CD4-positive, alpha-beta T cell treated with Interferon gamma for 1 hour (primary cell): ENCODE data around the gene SYT11.
A peak's percentile ranks its signal among the peaks of the same experiment; 100 is the strongest.
"Not testable (repeated sequence)": the region's sequence is repeated elsewhere in the genome, so short reads cannot be mapped to it uniquely, and the experiment has no call there.

Experiments used
- DNase-seq: peaks from one replicate; pipeline ENCODE4 v3.0.0-alpha.2; 2020

Gene SYT11

DNA sequence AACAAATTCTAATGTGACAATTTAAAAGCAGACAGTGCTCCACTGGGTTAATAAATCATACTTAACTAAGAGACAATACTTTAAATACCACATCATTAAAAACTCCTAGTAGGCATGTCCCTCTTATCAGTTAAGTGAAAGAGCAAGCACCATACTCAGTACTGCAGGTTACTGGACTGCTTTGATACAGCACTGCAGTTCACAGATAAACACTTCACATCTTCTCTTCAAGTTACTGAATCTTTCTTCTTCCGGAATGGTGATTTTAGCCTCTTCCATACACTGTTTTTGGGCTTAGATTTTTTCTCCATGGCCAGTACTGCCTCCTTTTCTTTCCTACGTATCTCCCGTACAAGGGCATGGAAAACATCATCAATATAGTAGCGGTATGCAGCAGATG is 40.8 kb downstream of the SYT11 start:
- no peak for DNase-seq

DNA sequence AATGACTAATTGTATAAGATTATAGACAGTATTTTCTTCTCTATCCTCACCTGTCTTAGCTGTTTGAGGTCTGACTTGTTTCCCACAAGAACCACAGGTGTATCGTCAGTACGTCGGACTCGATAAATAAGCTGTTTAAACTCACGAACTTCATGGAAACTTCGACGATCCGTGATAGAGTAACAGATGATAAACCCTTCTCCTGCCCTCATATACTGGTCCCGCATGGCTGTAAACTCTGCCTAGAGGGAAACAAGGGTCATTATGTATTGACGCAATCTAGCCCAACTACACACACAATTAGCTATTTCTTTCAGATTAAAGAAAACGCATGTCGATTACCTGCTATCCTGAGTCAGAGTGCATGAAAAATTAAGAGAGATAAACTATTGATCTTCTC is 44.9 kb downstream of the SYT11 start:
- DNase-seq, result no peak

DNA sequence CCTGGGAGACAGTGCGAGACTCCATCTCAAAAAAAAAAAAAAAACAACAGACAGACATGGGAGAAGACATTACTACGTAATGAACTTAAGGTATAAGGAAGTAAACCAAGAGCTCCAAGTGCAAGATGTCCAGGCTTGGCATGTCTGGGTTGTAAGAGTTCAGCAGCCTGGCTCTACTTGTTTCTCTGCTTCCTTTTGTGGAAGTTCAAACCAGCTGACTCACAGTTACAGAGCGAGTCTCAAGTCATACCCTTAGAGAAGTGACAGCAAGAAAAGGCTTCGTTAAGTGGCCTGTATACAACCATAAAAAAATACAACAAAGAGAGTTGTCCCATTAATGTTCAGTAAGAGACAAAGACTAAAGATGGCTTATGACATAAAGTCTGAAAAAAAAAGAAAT is 50.5 kb downstream of the SYT11 start:
- DNase-seq, result peak; percentile 43

DNA sequence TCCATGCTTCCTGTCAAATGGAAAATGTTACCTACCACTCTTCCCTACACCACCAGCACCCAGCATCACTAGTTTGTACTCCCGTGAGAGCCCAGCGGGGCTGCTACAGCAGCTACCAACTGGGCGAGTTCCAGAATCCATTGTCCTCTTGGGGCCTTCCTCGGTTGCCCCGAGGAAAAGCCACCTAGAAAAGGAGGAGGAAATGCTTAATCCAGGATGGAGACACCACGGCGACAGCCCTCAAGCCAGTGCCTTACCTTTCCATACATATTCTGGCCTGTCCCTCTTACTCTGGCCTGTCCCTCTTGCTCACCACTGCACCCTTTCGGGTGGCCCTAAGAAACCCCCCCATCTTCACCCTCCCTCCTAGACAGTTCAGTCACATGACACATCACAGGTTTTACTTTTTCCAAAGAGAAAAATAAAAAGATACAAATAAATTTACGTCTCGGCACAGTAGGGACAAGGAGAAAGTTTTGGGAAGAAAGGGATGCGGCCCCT is 51.3 kb downstream of the SYT11 start:
- DNase-seq, result peak; percentile 23

- DNase-seq, result peak; percentile 86
These were observed 52.0 kb downstream of the SYT11 start, which contains the start of gene RIT1 for GRCh38 chr1:155911156-155912055. TSS of gene RIT1 (minus strand) at chr1:155911349. CDS start at chr1:155910761, 588 bp downstream.

- no peak for DNase-seq
These were observed 52.7 kb downstream of the SYT11 start for GRCh38 chr1:155912056-155912536.

DNA sequence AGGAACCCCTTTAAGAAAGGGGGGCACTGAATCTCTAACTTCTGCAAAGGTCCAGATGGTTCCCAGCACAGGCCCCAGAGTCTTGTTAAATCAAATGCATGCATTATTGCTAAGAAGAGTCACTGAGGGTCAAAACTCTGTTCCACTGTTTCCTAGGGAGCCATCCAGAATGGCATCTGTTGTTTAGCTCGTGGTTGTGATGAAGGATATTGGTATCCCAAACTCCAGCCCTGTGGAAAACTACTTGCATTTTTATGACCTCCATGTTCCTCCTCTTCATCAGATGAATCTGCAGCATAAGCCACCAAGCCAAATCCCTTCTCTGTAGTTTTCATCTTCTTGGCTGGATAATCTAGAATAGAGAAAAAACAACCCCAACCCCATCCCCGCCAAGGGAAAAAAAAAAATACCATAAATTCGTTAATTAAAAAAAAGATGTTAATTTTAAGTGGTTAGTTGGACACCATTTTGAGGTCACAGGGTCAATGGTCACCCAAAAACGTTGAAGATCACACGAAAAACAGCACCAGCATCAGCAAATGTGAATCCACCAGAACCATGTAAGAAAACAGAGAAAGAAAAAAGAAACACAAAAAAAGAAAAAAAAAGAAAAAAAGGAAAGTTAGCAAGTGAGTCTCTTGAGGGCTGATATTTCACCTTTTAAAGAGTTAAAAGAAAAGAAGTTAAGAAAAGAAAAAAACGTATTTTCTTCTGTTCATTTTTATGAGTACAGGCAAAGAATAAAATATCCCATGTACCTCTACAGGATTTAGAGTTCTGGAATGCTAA is 54.8 kb downstream of the SYT11 start:
- no peak for DNase-seq

DNA sequence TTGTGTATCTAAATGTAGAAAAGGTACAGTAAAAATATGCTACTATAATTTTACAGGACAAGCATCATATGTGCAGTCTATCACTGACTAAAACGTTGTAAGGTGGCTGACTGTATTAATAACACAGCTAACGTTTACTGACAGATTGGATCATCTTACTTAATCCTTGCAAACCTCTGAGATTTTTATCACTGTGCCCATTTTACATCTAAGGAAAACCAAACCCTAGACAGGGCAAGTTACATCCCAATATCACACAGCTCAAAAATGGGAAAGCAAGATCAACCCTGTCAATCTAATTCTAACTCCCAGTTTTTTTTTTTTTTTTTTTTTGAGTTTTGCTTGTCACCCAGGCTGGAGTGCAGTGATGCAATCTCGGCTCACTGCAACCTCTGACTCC is 59.3 kb downstream of the SYT11 start:
- DNase-seq, result no peak

DNA sequence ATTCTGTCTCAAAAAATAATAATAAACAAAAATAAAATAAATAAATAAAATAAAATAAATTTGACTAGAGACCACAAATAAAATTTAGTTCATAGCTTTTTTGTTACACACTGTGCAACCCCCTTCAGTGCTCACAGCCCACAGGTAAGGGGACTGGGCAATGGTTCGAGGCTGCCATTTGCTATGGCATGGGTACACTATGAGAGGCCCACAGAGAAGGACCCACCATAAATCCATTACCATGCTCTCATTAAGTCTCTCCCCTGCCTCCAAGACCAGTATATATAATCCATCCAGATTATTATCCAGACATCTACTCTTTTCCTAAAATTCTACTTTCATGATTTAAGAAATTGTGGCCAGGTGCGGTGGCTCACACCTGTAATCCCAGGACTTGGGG is 60.4 kb downstream of the SYT11 start:
- no peak for DNase-seq

DNA sequence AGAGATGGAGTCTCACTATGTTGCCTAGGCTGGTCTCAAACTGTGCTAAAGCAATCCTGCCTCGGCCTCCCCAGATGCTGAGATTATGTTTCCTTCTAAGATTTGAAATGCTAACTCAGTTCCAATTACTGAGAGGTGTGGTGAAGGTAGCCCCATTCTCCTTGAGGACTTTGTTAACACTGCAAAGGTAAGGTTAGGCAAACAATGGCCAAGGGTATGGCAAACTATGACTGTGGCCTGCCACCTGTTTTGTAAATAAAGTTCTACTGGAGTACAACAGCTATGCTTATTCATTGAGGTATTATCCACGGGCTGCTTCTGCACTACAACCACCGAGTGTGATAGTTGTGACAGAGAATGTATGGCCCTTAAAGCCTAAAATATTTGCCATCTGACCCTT is 61.4 kb downstream of the SYT11 start:
- DNase-seq, result no peak

DNA sequence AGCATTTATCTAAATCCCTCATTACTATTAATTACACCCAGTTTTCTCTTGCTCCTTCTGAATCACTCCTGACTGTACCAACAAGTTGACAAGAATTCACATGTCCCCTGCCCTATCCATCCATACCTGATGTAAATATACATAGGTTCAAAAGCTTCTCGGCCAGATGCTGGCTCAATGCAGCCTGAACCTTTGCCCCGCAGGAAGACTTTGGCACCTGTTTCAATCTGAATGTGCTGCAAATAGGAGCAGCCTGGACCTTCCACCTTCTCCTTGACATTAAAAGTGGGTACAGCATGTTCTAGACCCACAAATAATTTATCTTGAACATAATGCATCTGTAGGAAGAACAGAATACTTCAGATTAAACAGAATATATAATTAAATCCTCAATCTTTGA is 66.1 kb downstream of the SYT11 start:
- no peak for DNase-seq

DNA sequence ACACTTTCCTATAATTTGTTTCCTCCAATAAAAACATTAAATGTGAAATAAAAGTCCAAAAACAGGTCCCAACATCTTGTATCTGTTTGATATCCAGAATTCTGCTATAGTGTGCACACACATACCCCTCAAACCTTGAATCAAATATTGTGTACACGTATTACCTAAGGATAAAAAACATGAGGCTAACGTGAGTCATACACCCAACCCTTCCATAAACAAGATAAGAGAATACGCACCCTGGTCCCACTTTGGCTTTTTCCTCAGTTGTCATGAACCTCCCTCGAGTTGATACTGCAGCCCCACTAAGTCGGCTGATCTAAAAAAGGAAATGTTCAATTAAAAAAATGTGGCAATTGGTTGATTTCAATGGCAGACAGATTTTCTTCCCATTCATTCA is 69.7 kb downstream of the SYT11 start:
- DNase-seq, result no peak

GRCh38 chr1:155930725-155931124 is 71.4 kb downstream of the SYT11 start:
- not testable (repeated sequence) for DNase-seq

- DNase-seq, result no peak
These were observed 72.1 kb downstream of the SYT11 start for GRCh38 chr1:155931332-155932038.

DNA sequence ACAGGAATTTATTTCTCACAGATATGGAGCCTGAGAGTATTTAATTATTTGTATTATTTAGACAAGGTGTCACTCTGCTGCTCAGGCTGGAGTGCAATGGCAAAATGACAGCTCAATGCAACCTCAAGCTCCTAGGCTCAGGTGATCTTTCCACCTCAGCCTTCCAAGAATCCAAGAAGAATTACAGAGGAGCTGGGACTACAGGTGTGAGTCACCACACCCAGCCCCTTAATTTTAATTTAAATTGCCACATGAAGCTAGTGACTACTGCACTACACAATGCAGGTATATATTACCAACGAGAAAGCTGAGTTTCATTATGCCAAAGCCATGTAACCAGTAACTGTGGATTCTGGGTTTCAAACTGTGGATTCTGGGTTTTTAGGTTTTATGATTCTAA is 72.7 kb downstream of the SYT11 start:
- no peak for DNase-seq

- DNase-seq, result no peak
These were observed 73.1 kb downstream of the SYT11 start for GRCh38 chr1:155932487-155932886.

DNA sequence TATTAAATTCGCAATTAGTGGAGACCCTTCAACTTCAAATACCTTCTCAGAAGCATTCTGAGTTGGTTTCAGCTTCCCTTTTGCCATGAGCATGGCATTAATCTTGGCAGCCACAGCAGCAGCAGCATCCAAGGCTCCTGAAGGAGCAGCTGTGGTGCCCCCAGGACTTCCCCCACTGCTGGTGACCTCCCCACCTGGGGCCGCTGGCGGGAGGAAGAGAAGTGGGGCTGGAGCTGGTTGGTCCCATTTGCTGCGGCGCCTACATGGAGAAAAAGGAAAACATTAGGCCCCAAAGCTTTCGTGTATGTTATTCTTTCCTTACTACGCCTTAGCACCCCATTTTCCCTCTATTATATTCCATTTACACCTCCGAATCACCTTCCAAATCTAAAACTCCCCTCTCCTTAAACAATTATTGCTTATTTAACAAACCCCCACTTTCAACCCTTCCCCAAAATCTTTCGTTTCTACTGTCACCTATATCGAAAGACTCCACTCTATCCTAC is 74.3 kb downstream of the SYT11 start:
- DNase-seq, result no peak

GRCh38 chr1:155934097-155934935 is 74.9 kb downstream of the SYT11 start, which contains the start of gene KHDC4:
TSS of gene KHDC4 (minus strand) at chr1:155934413. CDS start at chr1:155934373, 40 bp downstream.
- peak; percentile 97 for DNase-seq
